ENCODE data around the gene DCC.

DCC gene, protein sequence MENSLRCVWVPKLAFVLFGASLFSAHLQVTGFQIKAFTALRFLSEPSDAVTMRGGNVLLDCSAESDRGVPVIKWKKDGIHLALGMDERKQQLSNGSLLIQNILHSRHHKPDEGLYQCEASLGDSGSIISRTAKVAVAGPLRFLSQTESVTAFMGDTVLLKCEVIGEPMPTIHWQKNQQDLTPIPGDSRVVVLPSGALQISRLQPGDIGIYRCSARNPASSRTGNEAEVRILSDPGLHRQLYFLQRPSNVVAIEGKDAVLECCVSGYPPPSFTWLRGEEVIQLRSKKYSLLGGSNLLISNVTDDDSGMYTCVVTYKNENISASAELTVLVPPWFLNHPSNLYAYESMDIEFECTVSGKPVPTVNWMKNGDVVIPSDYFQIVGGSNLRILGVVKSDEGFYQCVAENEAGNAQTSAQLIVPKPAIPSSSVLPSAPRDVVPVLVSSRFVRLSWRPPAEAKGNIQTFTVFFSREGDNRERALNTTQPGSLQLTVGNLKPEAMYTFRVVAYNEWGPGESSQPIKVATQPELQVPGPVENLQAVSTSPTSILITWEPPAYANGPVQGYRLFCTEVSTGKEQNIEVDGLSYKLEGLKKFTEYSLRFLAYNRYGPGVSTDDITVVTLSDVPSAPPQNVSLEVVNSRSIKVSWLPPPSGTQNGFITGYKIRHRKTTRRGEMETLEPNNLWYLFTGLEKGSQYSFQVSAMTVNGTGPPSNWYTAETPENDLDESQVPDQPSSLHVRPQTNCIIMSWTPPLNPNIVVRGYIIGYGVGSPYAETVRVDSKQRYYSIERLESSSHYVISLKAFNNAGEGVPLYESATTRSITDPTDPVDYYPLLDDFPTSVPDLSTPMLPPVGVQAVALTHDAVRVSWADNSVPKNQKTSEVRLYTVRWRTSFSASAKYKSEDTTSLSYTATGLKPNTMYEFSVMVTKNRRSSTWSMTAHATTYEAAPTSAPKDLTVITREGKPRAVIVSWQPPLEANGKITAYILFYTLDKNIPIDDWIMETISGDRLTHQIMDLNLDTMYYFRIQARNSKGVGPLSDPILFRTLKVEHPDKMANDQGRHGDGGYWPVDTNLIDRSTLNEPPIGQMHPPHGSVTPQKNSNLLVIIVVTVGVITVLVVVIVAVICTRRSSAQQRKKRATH (N-terminal part only)

DNA sequence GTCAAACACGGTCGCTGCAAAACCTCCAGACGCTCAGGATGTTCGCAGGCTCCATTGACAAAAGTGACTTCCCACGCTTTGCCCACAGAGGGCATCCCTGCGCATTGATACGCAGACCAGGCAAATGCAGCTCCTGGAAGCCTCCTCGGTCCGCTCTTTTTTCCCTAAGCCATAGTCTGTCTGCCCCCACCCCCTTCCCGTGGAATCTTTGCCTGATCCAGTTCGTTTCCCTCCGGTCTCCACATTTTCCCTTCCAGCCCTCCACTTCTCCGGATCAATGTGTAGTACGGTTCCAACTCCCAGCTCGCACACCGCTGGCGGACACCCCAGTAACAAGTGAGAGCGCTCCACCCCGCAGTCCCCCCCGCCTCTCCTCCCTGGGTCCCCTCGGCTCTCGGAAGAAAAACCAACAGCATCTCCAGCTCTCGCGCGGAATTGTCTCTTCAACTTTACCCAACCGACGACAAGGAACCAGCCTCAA is at the start of gene DCC:
Gene DCC (plus strand): TSS at position 307 of the 481 bp plus-strand sequence. CDS start 591 bp downstream, outside the sequence.
- no peak for DNase-seq

DNA sequence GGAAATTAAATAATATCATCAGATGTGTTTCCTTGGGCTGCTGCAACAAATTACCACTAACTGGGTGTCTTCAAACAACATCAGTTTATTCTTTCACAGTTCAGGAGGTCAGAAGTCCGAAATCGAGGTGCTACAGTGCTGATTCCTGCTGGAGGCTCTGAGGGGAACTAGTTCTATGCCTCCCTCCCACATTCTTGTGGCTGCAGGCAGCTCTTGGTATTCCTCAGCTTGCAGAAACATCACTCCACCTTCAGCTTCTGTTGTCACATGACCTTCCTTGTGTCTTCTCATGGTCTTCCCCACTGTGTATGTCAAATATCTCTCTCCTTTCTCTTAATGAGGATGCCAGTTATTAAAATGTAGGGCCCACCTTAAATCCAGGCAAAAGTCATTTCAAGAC is 29.3 kb upstream of the DCC start:
- DNase-seq: no peak

- no peak for DNase-seq
These were observed 28.7 kb upstream of the DCC start for GRCh38 chr18:52311331-52311730.

DNA sequence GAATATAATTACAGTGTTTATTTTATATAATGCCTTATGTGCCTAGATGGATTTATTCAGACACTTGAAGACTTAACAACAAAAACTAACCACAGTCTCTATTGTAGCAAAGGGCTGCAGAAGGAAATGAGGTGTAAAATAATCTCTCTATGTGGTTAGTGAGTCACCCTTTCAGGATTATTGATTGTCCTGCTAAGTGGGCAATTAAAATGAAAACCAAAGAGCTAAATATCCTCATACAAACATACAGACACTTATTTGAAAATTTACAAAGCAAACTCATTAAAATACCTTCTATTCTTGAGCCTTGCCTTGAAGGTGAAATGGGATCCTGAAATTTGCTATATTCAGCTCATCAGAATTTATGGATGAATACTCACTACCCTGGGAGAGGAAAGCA is 27.7 kb upstream of the DCC start:
- no peak for DNase-seq

DNA sequence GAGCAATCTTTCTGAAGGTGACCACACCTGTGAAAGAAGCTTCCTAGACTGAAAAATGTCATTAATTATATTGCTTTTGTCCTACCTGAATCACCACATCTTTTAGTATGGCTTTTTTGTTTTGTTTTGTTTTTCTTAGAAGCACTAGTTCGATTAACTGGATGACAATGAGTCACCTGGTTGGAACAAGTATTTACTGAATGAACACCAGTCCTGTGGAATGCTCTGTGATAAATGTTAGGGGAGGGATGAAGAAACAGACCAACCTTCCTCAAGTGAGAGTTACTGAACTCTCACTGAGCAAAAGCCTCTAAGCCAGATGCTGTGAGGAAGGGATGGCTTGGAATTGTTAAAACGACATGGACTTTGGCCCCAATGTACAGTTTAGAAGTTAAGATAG is 26.8 kb upstream of the DCC start:
- DNase-seq: no peak

GRCh38 chr18:52319424-52319983 is 20.5 kb upstream of the DCC start:
- no peak for DNase-seq

DNA sequence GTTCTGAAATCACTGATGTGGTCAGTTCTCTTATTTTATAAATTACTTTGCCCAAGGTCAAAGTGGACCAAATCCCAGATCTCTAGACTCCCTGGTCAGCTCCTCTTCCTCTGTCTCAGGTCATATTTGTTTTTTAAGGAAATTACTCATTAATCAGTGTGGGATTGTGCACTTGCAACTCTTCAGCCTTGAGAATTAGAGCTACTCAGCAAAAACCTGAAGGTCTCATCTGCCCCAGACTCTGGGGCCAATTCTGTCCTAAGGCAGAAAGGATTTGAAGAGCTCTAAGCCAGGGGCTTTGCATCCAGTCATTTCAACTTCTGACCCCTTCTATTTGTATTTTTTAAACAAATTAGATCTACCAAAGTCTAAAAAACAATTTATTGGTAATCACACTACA is 17.7 kb upstream of the DCC start:
- DNase-seq: no peak

DNA sequence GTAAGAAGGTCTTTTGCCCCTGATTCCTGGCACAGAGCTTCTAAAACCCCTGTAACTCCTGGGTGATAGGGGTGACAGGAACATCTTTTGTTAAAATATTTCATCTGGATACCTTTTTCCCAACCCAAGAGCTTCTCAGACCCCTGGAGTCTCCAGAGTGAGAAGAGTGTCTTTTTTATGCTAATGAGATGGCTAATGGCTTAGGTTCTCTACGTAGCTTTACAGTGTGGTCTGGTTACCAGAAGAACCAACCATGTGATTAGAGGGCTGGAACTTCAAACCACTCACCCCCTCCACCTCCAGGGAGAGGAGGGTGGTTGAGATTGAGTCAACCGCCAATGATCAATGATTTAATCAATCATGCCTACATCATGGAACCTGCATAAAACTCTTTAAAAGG is 16.2 kb upstream of the DCC start:
- DNase-seq: no peak

DNA sequence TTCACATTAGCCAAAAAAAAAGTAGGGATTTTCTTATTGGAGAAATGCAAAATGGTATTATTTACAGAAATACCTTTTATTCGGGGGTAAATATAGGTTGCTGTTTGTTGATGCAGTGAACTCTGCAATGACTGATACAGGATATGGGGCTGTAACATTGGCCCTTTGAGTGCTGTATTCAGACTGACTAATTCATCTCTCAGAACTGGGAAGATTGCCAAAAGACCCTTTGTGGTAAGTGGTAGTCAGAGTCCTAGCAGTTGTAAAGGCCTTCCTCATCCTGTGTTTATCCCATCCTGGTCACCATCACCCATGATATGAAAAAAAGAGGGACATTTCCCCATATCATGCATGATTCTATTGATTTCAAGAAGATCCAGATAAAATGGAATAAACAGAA is 14.0 kb upstream of the DCC start:
- DNase-seq: no peak

DNA sequence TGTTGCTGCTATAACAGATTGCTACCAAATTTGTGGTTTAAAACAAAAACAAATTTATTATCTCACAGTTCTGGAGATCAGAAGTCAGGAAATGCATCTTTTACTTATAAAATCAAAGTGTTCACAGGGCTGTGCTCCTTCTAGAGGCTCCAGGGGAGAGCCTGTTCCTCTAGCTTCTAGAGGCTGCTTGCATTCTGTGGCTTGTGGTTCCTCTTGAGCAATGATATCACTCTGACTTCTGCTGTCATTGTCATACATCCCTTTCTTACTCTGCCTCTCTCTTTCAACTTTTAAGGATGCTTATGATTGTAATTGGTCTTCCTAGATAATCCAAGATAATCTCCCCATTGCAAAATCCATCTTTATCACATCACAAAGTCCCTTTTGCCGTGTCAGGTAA is 6.1 kb upstream of the DCC start:
- DNase-seq: no peak

DNA sequence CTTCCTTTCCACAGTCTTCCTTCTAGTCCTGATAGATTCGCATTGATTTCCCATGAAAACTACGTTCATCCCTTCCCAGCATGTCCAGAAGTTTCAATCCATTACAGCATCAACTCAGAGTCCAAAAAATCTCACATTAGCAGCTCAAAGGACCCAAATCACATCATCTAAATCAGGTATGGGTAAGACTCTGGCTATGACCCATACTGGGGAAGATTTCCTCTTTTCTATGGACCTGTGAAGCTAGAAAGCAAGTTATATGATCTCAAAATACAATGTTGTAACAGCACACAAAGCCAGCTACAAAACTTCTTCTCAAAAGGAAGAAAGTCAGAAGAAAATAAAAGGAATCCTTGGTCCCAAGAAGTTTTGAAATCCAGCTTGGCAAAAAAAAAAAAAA is 5.7 kb upstream of the DCC start:
- no peak for DNase-seq

GRCh38 chr18:52334896-52335295 is 5.1 kb upstream of the DCC start:
- no peak for DNase-seq

DNA sequence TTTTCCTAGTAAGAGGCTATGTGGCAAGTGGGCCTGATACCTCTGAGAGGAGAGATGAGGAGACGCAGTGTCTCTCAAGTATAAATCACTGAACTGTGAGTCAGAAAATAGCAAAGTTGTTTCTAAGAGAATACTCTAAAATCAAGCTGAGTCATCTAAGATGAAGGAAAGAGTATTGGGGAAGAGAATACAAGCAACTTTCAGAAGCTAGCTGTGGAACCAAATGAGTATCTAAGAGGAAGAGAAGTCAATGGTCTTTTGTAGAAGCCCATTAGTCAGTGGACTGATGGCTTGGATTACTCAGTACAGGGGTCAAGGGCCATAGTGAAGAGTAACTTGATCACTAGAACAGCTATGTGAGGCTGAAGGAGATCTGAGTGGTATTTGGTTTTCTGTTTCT is 2.7 kb upstream of the DCC start:
- no peak for DNase-seq

GRCh38 chr18:52340406-52341102 is 557 bp downstream of the DCC start:
- DNase-seq: no peak

DNA sequence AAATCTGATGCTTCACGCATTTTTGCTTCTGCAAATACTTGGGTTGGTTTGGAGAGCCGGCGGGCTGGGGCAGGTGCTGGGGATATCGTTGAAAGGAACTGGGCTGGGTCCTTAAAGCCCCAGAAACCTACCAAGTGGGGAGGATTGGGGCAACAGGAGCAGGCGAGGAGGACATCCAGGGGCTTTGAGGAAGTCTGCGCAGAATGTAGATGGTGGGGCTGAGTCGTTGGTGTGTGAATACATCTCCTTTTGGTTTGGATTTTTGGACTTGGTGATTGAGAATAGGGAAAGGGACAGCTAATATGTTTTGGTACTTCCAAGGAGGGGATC is 1.1 kb downstream of the DCC start:
- DNase-seq: no peak

DNA sequence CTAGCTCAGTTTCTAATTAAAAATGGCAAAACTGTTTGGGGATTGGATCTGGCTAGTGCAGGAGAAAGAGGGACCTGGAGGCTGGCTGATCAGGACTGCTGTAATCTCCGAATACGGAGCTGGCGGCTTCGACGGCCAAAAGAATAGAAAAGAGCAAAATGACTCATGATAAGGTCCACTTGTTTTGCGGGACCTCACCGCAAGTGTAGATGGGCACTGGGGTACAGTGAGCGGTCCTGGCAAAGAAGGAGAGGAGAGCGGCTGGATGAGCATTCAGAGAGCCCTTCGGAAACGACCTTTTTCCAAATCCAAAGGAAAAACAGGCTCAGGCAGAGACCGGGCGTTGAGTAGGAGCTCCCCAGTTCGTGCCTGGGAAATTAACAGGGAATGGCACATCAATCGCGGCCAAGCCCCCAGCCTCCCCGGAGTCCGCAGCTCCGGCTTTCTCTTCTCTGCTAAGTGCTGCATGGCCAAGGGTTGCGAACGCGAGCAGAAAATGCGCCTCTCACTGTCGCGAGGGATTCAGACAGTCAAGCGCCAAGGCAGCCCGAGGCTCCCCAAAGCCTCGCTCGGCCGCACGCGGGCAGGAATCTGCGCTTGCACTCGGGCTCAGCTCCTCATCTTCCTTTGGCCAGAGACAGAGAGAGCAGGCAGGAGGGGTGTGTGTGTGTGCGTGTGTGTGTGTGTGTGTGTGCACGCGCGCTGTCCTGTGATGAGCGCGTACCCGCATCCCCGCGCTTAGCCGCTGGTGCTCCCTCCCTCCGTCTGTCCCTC is 1.8 kb downstream of the DCC start:
- no peak for DNase-seq

DNA sequence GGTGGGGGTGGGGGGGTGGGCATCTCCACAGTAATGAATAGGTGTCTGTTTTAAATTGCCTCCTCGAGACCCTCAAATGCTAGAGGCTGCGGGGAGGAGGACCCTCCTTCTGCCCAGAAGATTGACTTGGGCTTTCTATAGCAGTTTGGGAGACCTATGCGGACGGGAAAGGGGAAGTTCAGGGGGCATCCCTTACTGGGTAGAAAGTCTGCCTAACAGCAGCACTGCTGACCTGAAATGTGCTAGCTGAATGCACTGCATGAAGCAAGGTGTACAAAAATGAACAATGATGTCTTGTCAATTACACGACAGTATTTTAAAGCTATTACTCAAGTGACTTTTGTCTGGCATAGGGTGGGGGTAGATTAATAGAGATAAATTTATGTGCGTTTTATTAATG is 2.5 kb downstream of the DCC start:
- no peak for DNase-seq

- no peak for DNase-seq
These were observed 3.1 kb downstream of the DCC start for GRCh38 chr18:52343138-52343537.

GRCh38 chr18:52343731-52344340 is 3.8 kb downstream of the DCC start:
- no peak for DNase-seq

DNA sequence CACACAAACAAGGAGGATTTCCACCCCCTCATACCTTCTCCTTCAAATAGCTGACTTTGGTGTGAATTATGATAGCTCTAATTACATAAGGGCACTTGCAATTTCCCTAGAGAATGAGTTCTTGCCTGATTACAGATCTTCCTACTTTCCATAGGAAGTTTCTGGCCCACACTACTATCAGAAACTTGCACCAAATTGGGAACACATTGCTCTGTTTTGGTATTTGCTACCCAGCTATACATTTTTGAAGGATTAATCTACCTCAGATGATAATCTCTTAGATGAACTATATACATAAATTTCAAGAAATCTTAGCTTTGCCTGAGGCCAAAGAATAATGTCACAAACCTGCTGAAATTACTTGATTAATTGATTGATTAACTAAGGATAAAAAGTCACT is 4.9 kb downstream of the DCC start:
- no peak for DNase-seq

DNA sequence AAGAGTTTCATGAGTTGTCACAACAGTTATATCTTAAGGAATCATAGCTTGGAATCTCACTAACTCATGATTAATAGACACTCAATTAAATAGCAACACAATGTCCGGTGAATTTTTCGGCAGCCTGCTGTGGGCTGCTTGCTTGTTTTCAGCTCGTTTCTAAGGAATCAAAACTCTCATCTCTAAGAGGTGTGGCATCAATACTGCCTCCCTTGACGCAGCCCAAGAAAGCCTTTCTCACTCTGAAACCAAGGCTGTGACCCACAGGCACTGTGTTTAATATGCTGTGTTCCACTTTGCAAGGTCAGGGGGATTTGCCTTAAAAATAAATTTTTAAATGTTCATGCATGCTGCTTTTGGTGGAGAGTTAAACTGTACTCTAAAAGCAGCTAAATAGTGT is 5.4 kb downstream of the DCC start:
- no peak for DNase-seq
